Mesenchymal stem cell (in vitro differentiated cells and primary cell): ENCODE results near the gene MIEN1.
"Not testable (repeated sequence)": the region's sequence is repeated elsewhere in the genome, so short reads cannot be mapped to it uniquely, and the experiment has no call there.

Source experiments
- DNase-seq: peaks from one replicate; pipeline ENCODE4 v3.0.0-alpha.2; 2013
- H2AFZ ChIP-seq: one replicate; pipeline ENCODE4 v1.6.1; 2013; ENCODE audit warnings: low read depth, mild to moderate bottlenecking, control low read depth, inconsistent platforms, low read length, moderate library complexity
- H2AK5ac ChIP-seq: 2 replicates; pipeline ENCODE4 v1.6.1; 2013; ENCODE audit warnings: low read length, moderate library complexity, mild to moderate bottlenecking, inconsistent platforms; ENCODE audit not compliant: severe bottlenecking
- H2BK120ac ChIP-seq: one replicate; pipeline ENCODE4 v1.6.1; 2013; ENCODE audit warnings: low read depth, mild to moderate bottlenecking, inconsistent platforms, low read length, moderate library complexity
- H2BK12ac ChIP-seq, 2 experiments: one replicate each; pipeline ENCODE4 v1.6.1; 2013; ENCODE audit warnings: inconsistent platforms in 2 of 2, low read length in 2 of 2, mild to moderate bottlenecking in 2 of 2, moderate library complexity in 2 of 2, control low read depth in 1 of 2
- H2BK15ac ChIP-seq: one replicate; pipeline ENCODE4 v1.6.1; 2013; ENCODE audit warnings: mild to moderate bottlenecking, low read depth, inconsistent platforms; ENCODE audit not compliant: poor library complexity, severe bottlenecking
- H2BK5ac ChIP-seq: 2 replicates; pipeline ENCODE4 v1.6.1; 2013; ENCODE audit warnings: low read depth, mild to moderate bottlenecking, low read length, control low read depth, inconsistent platforms; ENCODE audit not compliant: poor library complexity, severe bottlenecking
- H3K14ac ChIP-seq, 2 experiments: one replicate each; pipeline ENCODE4 v1.6.1; 2013; ENCODE audit warnings: inconsistent platforms in 2 of 2, low read length in 2 of 2, control low read depth in 1 of 2, mild to moderate bottlenecking in 1 of 2, moderate library complexity in 1 of 2
- H3K18ac ChIP-seq, 2 experiments: one replicate each; pipeline ENCODE4 v1.6.1; 2013; ENCODE audit warnings: inconsistent platforms in 2 of 2, low read length in 2 of 2, control low read depth in 1 of 2, low read depth in 1 of 2, mild to moderate bottlenecking in 1 of 2
- H3K23ac ChIP-seq, 2 experiments: one replicate each; pipeline ENCODE4 v1.6.1; 2013; ENCODE audit warnings: inconsistent platforms in 2 of 2, low read length in 2 of 2, mild to moderate bottlenecking in 2 of 2, moderate library complexity in 2 of 2, control low read depth in 1 of 2
- H3K27ac ChIP-seq: 2 replicates; pipeline ENCODE4 v1.5.1; 2013; ENCODE audit warnings: mild to moderate bottlenecking, moderate library complexity, low read length, control low read depth, inconsistent platforms; ENCODE audit not compliant: poor library complexity, severe bottlenecking
- H3K27me3 ChIP-seq, 2 experiments: 2 replicates each; pipeline versions ENCODE4 v1.6.1 to v1.7.0; 2013; ENCODE audit warnings: low read length in 2 of 2, mild to moderate bottlenecking in 2 of 2, moderate library complexity in 2 of 2, control low read depth in 1 of 2, inconsistent platforms in 1 of 2; ENCODE audit not compliant: control insufficient read depth in 1 of 2, insufficient read depth in 1 of 2
- H3K36me3 ChIP-seq, 2 experiments: 2 replicates each; pipeline versions ENCODE4 v1.6.1 to v1.7.0; 2013; ENCODE audit warnings: low read length in 2 of 2, control low read depth in 1 of 2, inconsistent platforms in 1 of 2, low read depth in 1 of 2, mild to moderate bottlenecking in 1 of 2; ENCODE audit not compliant: insufficient read depth in 2 of 2, control insufficient read depth in 1 of 2
- H3K4ac ChIP-seq, 2 experiments: one replicate each; pipeline ENCODE4 v1.6.1; 2013; ENCODE audit warnings: inconsistent platforms in 2 of 2, low read length in 2 of 2, mild to moderate bottlenecking in 2 of 2, moderate library complexity in 2 of 2, control low read depth in 1 of 2, low read depth in 1 of 2
- H3K4me1 ChIP-seq: 2 replicates; pipeline ENCODE4 v1.6.1; 2013; ENCODE audit warnings: low read depth, low read length, control low read depth; ENCODE audit not compliant: control insufficient read depth, insufficient read depth
- H3K4me2 ChIP-seq: 2 replicates; pipeline ENCODE4 v1.6.1; 2013; ENCODE audit warnings: low read length, mild to moderate bottlenecking, inconsistent platforms; ENCODE audit not compliant: poor library complexity, severe bottlenecking
- H3K4me3 ChIP-seq, 2 experiments: 2 replicates each; pipeline versions ENCODE4 v1.5.1 to v1.7.0; 2013; ENCODE audit warnings: low read length in 2 of 2, mild to moderate bottlenecking in 2 of 2, control low read depth in 1 of 2, low read depth in 1 of 2; ENCODE audit not compliant: insufficient read depth in 1 of 2
- H3K79me1 ChIP-seq: replicated peaks from 2 replicates; pipeline ENCODE4 v1.6.1; 2013; ENCODE audit warnings: mild to moderate bottlenecking, control low read depth, low read length, inconsistent platforms; ENCODE audit not compliant: poor library complexity, severe bottlenecking
- H3K9ac ChIP-seq: 2 replicates; pipeline ENCODE4 v1.7.0; 2013; ENCODE audit warnings: mild to moderate bottlenecking, low read length, moderate library complexity
- H3K9me3 ChIP-seq: 2 replicates; pipeline ENCODE4 v1.7.0; 2013; ENCODE audit warnings: mild to moderate bottlenecking, low read length; ENCODE audit not compliant: control insufficient read depth
- H4K8ac ChIP-seq: one replicate; pipeline ENCODE4 v1.6.1; 2013; ENCODE audit warnings: inconsistent platforms, mild to moderate bottlenecking, low read length, moderate library complexity
- H4K91ac ChIP-seq: one replicate; pipeline ENCODE4 v1.6.1; 2013; ENCODE audit warnings: mild to moderate bottlenecking, low read length, inconsistent platforms
- WGBS: methylation state at CpG from one replicate; pipeline ENCODE4 v1.1.7; 2013; ENCODE audit warnings: mixed read lengths; 5-methylcytosine and 5-hydroxymethylcytosine counted together

MIEN1 gene

DNA sequence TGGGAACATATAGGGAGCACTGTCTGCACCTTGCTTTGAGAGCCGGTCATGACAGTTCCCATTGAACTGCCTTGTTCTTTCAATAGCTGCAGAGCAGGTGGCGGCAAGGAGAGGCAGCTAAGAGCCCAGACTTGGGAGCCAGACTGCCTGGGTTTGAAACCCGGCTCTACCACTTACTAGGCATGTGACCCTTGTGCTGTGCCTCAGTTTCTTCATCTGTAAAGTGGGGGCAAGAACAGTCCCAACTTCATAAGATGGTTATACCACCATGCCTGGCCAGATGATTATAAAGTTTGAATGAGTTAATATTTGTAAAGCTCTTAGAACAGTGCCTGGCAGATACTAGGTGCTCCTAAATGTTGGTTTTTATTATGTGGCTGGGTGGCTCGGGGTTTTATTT lies 16.1 kb downstream of the MIEN1 start:
- H2BK5ac ChIP-seq = no peak overlapping the region
- H3K9me3 ChIP-seq = no peaks in the 10 kb centered on the region
- no peak overlapping the region for H3K4ac ChIP-seq
- no peak overlapping the region for H3K18ac ChIP-seq
- H3K23ac ChIP-seq = no peak overlapping the region
- no peak overlapping the region for H3K27ac ChIP-seq
- no peaks in the 10 kb centered on the region for H3K27me3 ChIP-seq
- H4K91ac ChIP-seq = no peak overlapping the region
- no peak overlapping the region for H4K8ac ChIP-seq
- no peak for DNase-seq
- 98% methylated on average over 3 of the region's 4 CpGs for WGBS
- H2AK5ac ChIP-seq = no peak overlapping the region
- H3K36me3 ChIP-seq = peaks cover 70 to 75% of the 10 kb centered on the region in 2 experiments
- no peak overlapping the region for H3K14ac ChIP-seq
- H3K4me1 ChIP-seq = peaks cover 2% of the 10 kb centered on the region
- no peak overlapping the region for H2BK120ac ChIP-seq
- H3K4me3 ChIP-seq = no peak overlapping the region
- H2BK12ac ChIP-seq = no peak overlapping the region
- H3K79me1 ChIP-seq = peaks cover 31% of the 10 kb centered on the region
- no peak overlapping the region for H2AFZ ChIP-seq
- H3K4me2 ChIP-seq = no peak overlapping the region
- no peak overlapping the region for H2BK15ac ChIP-seq
- no peak overlapping the region for H3K9ac ChIP-seq

DNA sequence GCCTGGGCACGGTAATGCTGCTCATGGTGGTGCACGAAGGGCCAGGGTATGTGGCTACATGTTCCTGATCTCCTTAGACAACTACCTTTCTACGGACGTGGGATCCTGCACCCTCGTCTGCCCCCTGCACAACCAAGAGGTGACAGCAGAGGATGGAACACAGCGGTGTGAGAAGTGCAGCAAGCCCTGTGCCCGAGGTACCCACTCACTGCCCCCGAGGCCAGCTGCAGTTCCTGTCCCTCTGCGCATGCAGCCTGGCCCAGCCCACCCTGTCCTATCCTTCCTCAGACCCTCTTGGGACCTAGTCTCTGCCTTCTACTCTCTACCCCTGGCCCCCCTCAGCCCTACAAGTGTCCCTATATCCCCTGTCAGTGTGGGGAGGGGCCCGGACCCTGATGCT lies 18.5 kb downstream of the MIEN1 start:
- 96% methylated on average over 10 of the region's 10 CpGs for WGBS
- Histone ChIP-seq H3K27ac (no peak overlapping the region), H3K23ac (no peak overlapping the region), H3K14ac (no peak overlapping the region), H3K9ac (no peak overlapping the region), H3K4me3 (no peak overlapping the region), H2AFZ (no peak overlapping the region), H4K91ac (no peak overlapping the region), H2BK120ac (no peak overlapping the region), H2BK12ac (no peak overlapping the region), H3K18ac (no peak overlapping the region), H2AK5ac (no peak overlapping the region), H3K9me3 (no peaks in the 10 kb centered on the region), H3K4ac (no peak overlapping the region), H3K4me2 (no peak overlapping the region), H3K79me1 (peaks cover 51% of the 10 kb centered on the region), H3K36me3 (peaks cover 74 to 85% of the 10 kb centered on the region in 2 experiments), H3K27me3 (no peaks in the 10 kb centered on the region), H2BK15ac (no peak overlapping the region), H4K8ac (no peak overlapping the region), H3K4me1 (peaks cover 3% of the 10 kb centered on the region), H2BK5ac (no peak overlapping the region)
- DNase-seq = no peak

DNA sequence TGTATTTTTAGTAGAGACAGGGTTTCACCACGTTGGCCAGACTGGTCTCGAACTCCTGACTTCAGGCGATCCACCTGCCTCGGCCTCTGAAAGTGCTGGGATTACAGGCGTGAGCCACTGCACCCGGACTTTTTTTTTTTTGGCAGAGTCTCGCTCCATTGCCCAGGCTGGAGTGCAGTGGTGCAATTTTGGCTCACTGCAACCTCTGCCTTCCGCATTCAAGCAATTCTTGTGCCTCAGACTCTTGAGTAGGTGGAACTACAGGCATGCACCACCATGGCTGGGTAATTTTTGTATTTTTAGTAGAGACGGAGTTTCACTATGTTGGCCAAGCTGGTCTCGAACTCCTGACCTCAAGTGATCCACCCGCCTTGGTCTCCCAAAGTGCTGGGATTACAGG lies 19.3 kb downstream of the MIEN1 start:
- H4K91ac ChIP-seq, H2AK5ac ChIP-seq, H3K4me3 ChIP-seq, H3K9me3 ChIP-seq, H3K23ac ChIP-seq, H3K14ac ChIP-seq, H3K27ac ChIP-seq, H4K8ac ChIP-seq, H3K27me3 ChIP-seq, H2BK12ac ChIP-seq, H2AFZ ChIP-seq, H3K4ac ChIP-seq, H3K4me2 ChIP-seq, DNase-seq, H2BK15ac ChIP-seq, H2BK120ac ChIP-seq, H2BK5ac ChIP-seq, H3K18ac ChIP-seq, H3K9ac ChIP-seq, H3K4me1 ChIP-seq: not testable (repeated sequence)
- peaks cover 67 to 85% of the 10 kb centered on the region in 2 experiments for H3K36me3 ChIP-seq
- WGBS = 95% methylated on average over 11 of the region's 11 CpGs
- peaks cover 52% of the 10 kb centered on the region for H3K79me1 ChIP-seq

DNA sequence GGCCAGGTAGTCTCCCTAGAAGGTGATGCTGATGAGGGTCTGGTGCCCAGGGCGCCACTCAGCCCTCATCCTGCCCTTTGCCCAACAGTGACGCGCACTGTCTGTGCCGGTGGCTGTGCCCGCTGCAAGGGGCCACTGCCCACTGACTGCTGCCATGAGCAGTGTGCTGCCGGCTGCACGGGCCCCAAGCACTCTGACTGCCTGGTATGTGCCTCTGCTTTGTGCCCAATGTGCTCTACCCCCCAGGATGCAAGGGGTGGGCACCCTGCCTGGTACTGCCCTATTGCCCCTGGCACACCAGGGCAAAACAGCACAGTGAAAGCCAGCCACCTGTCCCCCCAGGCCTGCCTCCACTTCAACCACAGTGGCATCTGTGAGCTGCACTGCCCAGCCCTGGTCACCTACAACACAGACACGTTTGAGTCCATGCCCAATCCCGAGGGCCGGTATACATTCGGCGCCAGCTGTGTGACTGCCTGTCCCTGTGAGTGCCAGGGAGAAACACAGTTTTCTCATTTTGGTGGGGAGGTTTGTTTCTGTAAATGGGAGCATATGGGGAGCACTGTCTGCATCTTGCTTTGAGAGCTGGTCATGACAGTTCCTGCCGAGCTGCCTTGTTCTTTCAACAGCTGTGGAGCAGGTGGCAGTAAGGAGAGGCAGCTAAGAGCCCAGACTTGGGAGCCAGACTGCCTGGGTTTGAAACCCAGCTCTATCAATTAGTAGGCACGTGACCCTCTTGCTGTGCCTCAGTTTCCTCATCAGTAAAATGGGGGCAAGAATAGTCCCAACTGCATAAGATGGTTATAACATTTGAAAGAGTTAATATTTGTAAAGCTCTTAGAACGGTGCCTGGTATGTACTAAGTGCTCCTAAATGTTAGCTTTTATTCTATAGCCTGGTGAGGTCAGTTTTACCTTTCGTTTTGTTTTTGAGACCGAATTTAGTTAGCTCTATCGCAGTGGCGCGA lies 20.1 kb downstream of the MIEN1 start:
- H3K14ac ChIP-seq = no peak overlapping the region
- no peak overlapping the region for H2AFZ ChIP-seq
- H4K91ac ChIP-seq = no peak overlapping the region
- H2BK12ac ChIP-seq = no peak overlapping the region
- no peak overlapping the region for H3K27ac ChIP-seq
- H2AK5ac ChIP-seq = no peak overlapping the region
- H3K23ac ChIP-seq = no peak overlapping the region
- no peak overlapping the region for H3K4ac ChIP-seq
- H3K27me3 ChIP-seq = no peaks in the 10 kb centered on the region
- H3K4me3 ChIP-seq = no peak overlapping the region
- no peak overlapping the region for H3K9ac ChIP-seq
- DNase-seq = no peak
- H2BK15ac ChIP-seq = no peak overlapping the region
- H2BK120ac ChIP-seq = no peak overlapping the region
- no peak overlapping the region for H4K8ac ChIP-seq
- H2BK5ac ChIP-seq = no peak overlapping the region
- WGBS = 97% methylated on average over 20 of the region's 20 CpGs
- peaks cover 11% of the 10 kb centered on the region for H3K4me1 ChIP-seq
- no peak overlapping the region for H3K18ac ChIP-seq
- H3K79me1 ChIP-seq = peaks cover 51% of the 10 kb centered on the region
- H3K4me2 ChIP-seq = no peak overlapping the region
- H3K9me3 ChIP-seq = no peaks in the 10 kb centered on the region
- peaks cover 59 to 83% of the 10 kb centered on the region in 2 experiments for H3K36me3 ChIP-seq
